HG03066 (cell line): ENCODE data around the gene P2RX1.

Source experiments
- ATAC-seq: cut with Tn5 transposase; IDR thresholded peaks from one replicate; pipeline ENCODE4 v1.9.1; 2021; ENCODE audit warnings: low read depth; ENCODE audit not compliant: unreplicated experiment

Gene P2RX1

GRCh38 chr17:3925684-3926485, 9.6 kb upstream of the P2RX1 start:
- ATAC-seq: no peak

GRCh38 chr17:3924512-3925350, 8.5 kb upstream of the P2RX1 start:
- no peak for ATAC-seq

- ATAC-seq: no peak
Observed at GRCh38 chr17:3923466-3924190, 7.4 kb upstream of the P2RX1 start.

DNA sequence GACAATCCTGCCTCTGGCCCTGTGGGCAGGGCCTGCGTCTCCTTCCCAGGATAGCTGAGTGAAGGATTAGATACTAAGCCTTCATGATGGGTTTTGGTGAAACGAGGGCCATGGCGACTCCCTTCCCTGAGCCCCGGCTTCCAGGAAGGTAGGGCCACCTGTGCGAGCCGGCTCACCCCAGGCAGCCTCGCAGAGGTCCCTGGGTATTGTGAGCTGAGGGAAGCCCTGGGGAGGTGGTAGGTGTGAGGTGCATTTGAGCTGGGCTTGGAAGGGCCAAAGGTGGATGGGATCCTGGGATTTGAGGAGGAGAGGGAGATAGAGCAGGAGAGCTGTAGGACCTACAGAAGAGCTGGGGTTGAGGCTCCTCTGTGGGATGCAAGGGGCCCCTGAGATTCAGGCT, 6.5 kb upstream of the P2RX1 start:
- ATAC-seq: no peak

- no peak for ATAC-seq
Observed at GRCh38 chr17:3921502-3922319, 5.4 kb upstream of the P2RX1 start.

- ATAC-seq: no peak
Observed at GRCh38 chr17:3921006-3921405, 4.7 kb upstream of the P2RX1 start.

DNA sequence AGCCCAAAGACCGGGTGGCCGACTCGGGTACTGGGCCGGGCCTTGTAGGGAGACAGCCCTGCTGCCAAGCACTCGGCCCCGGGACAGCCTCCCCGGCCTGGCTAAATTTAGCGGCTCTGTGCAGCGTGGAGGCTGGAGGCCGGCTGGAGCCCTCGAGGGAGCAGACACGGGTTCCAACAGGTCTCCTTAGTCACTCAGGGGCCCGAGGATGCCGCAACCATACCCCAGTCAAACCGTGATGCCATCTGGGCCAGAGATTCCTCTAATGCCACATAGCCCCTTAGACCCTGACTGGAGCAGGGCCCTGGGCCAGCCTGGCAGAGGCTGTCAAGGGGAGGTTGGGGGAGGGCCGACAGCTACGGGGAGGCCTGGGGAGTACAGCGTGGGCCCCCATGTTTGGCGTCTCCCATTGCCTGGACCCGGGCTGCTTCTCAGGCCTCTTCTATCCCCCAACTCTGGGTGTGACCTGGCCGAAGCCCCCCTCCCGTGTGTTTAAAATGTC, 2.9 kb upstream of the P2RX1 start:
- ATAC-seq: no peak

GRCh38 chr17:3918372-3919122, 2.3 kb upstream of the P2RX1 start:
- ATAC-seq: no peak

GRCh38 chr17:3917391-3917931, 1.2 kb upstream of the P2RX1 start:
- ATAC-seq: no peak

- ATAC-seq: no peak
Observed at GRCh38 chr17:3916825-3917224, 560 bp upstream of the P2RX1 start.

- no peak for ATAC-seq
Observed at GRCh38 chr17:3915581-3915994, 677 bp downstream of the P2RX1 start.

GRCh38 chr17:3914312-3914670, 2.0 kb downstream of the P2RX1 start:
- ATAC-seq: peak; percentile 44

- ATAC-seq: peak; percentile 41
Observed at GRCh38 chr17:3913531-3914311, 2.5 kb downstream of the P2RX1 start.

- no peak for ATAC-seq
Observed at GRCh38 chr17:3912827-3913226, 3.4 kb downstream of the P2RX1 start.

DNA sequence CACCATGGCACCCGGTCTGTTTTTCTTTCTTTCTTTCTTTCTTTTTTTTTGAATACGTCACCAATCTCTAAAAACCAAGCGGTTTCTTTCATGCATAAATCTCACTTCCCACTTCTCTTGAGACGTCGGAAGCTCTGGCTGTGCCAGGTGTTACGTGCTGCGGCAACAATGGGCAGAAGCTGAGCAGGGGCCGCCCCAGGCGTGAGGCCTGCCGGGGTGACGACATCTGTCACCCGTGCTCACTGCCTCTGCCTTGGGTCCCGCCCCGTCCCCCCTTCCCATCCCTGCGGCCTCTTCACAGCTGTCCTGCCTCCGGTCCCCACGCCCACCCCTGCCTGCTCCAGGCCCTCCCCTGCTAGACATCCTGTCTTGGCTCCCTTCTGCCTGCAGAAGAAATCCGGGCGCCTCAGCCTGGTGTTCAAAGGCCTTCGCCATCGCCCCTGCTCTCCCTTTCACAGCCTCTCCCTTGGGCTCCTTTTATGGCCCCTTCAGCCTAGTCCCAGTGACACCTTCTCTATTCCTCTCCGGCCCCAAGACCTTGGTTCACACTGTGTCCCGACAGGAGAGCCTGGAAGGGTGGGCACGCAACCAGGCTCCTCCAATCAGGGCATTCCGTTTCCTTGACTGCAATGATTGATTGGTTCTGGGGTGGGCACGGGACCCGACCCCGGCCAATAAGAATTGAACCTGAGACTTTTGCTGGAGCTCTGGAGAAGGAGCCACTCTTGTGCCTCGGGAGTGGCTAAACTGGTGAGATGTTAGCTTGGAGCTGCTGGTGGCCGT, 4.8 kb downstream of the P2RX1 start:
- ATAC-seq: peak; percentile 68

DNA sequence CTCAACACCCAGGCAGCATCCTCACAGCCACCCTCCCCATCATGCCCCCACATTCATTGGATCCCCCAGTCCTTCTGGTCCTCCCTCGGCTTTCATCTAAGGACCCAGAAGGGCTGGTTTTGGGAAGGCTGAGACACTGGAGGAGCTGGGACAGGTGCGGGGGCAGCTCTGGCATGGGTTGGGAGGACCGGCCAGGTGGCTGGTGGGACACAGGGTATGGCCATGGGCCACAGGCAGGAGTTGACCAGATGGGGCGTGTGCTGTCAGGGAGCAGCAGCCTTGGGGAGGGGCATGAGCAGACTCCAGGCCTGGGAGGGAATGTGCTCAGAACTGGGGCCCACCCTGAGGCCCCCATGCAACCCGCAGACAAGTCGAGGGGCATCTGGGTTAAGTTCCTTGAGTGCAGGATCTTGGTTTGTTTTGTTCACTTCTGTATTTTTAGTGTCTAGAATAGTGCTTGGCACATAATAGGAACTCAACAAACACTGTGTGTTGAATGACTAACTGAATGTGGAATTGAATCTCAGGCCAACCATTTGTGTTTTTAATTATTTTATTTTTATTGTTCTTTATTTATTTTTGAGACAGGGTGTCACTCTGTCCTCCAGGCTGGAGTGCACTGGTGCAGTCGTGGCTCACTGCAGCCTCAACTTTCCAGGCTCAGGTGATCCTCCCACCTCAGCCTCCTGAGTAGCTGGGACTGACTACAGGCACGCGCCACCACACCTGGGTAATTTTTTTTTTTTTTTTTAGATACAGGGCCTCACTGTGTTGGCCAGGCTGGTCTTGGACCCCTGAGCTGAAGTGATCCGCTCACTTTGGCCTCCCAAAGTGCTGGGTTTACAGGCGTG, 5.6 kb downstream of the P2RX1 start:
- no peak for ATAC-seq

GRCh38 chr17:3909257-3909656, 7.0 kb downstream of the P2RX1 start:
- no peak for ATAC-seq
